HG03066 (cell line): ENCODE data around the gene MSMB.
"Not testable (repeated sequence)": the region's sequence is repeated elsewhere in the genome, so short reads cannot be mapped to it uniquely, and the experiment has no call there.

Experiments
- ATAC-seq: cut with Tn5 transposase; IDR thresholded peaks from one replicate; pipeline ENCODE4 v1.9.1; 2021; ENCODE audit warnings: low read depth; ENCODE audit not compliant: unreplicated experiment

Gene MSMB

DNA sequence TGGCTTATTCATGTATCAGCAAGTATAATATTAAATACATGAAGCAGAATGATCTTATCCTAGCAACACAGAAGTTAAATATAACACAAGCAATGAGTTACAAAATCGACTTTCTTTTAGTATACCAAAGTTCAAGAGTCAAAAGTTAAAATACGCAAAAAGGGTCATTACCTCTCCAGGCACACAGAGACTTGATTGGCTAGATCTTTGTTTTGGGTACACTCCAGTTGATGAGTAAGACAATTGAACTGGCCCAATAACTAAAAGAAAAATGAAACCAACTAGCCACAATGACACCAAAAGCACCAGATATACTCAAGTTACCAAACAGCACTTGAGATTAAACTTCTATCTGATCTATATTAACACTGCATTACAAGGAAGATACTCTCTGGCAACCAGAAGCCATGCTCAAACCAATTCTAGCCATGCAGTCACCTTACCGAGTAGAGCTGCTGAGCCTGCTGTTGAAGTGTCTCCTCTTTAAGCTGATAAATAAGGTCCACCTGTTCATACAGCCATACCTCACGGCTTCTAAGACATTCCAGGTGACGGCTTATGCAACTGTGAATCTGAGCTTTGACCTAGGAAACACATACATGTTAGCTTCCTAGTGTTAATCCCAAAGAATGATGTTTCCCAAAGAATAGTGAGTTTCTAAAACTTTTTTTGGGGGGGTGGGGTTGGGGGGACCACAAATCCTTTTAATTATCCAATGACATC, 31.2 kb downstream of the MSMB start:
- ATAC-seq, result no peak

DNA sequence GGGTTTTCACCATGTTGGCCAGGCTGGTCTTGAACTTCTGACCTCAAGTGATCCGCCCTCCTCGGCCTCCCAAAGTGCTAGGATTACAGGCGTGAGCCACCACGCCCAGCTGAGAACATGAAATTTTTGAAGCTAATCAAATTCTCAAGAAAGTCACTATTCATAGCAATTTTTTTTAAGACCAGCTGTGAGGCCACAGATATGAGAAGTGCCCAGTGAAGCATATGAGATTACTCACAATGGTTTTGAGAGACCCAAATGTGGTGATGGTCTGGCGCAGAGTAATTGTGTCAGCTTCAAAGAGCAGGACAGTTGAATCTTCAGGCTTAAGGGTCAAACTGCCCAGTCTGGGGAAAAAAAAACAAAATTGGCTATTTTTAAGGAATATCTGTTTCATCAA, 31.9 kb downstream of the MSMB start:
- ATAC-seq, result no peak

DNA sequence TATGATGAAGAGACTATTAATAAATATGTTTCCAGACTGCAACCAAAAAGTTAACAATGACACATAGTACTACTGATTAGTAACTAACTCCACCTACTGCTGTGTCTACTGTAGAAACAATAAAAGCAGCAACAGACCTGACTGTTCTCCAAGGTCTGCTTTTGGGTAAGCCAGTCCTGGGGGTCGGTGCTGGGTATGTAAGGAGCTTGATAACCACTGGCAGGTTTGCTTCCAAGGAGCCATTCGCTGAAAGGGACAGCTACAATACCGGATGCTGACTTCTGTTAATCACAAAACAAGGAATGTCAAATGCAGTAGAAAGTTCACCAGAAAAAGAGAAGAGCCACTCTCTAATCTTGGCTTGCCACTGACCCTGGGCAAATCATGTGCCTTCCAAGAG, 33.3 kb downstream of the MSMB start:
- no peak for ATAC-seq

DNA sequence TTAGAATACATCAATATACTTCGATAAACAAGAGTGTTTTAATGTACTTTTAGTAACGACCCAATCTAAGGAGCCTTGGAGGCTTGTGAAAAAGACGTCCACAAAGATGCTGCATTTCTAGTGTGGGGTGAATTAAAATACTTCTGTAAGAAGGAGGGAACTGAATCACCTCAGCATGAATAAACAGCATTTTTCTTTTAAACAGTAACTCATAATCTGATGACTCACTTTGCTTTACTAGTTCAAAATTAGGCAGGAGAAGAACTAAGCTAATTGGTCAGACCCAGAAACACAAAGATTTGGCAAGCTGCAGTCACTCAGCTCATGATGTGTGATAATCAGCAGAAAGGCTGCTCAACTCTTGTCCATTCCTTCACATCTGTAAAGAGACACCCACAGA, 39.9 kb downstream of the MSMB start:
- no peak for ATAC-seq

DNA sequence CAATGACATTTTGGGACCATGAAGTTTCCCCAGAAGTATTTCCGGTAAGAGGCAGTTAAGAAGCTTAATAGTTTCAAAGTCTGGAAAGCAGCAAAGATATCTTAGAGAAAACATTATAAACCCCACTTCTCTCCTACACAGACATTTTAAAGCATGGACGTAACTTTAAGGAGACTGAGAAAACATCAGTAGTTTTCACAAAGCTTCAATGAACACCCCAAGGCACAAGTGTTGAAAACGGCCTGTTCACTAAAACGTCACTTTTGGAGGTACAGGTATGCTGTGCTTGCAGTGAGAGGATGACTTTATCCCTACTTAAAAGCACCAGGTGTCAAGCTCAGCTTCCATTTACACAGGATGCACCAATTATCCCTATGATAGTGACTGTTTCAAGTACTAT, 40.7 kb downstream of the MSMB start:
- ATAC-seq, result no peak

DNA sequence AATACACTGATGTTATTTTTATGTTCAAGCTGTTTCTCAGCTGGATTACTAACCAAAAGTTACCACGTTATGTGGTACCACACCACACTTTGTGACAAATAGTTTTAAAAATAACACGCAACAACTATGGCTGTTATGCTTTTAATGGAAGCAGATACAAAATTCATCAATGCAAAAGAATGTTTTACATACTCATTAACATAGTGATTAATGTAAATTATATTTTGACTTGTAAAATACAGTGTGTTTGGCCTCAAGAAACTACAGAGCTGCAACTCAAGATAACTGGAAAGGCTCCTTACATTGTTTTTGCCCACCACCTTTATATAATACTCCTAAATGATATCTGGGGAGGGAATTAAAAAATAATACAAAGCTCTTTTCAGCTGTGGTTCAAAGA, 41.1 kb downstream of the MSMB start:
- ATAC-seq, result no peak

DNA sequence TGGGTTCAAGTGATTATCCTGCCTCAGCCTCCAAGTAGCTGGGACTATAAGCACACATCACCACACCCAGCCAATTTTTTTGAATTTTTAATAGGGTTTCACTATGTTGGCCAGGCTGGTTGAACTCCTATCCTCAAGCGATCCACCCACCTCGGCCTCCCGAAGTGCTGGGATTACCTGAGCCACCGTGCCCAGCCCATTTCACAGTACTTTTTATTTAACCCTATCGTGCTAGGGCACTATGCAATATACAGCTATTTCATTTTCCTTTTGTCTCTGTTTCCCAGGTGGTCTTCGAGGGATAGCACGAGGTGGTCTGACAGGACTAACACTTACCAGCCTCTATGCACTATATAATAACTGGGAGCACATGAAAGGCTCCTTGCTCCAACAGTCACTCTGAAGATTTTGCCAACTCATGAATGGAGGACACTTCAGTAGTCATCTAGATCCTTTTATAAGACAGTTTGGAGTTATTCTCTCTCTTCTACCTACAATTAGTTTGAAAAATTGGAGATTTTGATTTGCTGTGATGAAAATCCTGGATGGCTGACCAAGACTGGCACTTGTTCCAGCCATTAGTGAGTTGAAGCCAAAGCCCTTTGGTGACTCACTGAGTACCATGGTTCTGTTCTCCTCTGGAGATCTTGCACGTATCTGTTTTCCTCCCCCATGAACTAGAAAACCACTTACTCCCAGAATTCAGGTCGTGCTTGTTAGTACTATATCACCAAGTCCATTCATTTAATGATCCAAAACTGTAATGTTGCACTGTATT, 43.0 kb downstream of the MSMB start:
- no peak for ATAC-seq

DNA sequence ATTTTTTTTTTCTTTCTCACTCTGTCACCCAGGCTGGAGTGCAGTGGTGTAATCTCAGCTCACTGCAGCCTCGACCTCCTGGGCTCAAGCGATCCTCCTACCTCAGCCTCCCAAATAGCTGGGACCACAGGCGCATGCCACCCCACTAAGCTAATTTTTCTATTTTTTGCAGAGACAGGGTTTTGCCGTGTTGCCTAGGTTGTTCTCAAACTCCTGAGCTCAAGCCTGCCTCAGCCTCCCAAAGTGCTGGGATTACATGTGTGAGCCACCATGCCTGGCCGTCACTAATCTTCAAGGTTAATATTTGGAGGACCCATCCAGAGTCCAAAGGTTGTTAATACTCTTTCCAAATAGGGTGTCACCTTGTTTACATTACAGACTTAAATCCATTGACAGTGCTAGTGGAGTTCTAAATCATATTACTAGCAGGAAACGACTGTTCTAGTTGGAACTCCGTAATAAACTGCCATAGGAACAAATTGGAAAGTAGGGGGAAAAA, 43.8 kb downstream of the MSMB start:
- ATAC-seq, result not testable (repeated sequence)

DNA sequence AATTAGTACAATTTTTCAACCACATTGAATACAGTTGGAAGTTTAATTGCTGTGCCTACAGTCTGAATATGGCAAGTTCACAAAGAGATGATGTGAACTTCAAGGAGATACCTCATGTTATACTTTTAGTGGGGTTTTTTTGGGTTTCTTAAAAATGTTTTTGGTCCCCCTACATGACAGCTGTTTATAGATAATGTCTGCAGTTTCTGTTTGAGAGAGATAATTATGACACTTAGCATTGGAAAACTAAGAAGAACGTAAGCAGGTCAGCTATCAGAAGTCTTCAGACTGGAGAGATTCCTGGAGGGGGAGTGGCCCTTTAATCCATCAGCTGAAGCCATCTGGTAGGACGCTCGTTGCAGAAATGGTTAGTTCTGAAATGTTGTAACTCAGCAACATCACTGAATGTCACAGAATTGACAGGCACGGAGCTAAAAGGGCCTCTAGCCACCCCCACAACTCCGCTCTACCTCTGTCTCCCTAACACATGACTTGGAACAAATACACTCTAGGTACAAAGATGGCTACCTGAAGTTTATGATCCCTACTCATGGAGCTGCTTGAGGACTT, 44.8 kb downstream of the MSMB start:
- ATAC-seq, result no peak

DNA sequence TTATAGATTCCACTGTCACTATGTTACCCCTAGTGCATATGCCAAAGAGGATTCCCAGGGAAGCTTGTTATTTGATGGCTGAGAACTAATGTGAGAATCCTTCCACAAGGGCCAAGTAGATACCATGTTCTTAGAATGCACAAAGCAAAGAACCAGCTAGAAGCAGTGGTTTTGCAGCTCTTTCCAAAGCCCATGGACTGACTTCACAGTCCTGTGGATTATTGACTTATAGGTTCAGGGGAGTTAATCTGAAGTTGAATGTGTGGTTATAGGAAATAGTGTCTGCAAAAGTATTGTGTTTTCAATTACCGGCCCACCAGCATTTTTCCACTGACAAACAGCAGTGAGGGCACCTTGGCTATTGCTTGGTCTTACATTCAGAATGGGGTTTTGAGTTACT, 45.5 kb downstream of the MSMB start:
- ATAC-seq, result no peak

DNA sequence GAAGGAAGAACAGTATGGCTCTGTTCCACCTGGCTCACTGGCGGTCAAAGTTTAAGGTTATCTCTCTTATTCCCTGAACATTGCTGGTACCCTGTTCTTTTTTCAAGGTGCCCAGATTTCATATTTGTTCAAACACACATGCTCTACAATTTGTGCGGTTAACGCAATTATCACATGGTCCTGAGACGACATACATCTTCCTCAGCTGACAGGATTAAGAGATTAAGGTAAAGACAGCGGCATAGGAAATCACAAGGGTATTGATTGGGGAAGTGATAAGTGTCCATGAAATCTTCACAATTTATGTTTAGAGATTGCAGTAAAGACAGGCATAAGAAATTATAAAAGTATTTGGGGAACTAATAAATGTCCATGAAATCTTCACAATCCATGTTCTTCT, 46.1 kb downstream of the MSMB start:
- ATAC-seq, result not testable (repeated sequence)

DNA sequence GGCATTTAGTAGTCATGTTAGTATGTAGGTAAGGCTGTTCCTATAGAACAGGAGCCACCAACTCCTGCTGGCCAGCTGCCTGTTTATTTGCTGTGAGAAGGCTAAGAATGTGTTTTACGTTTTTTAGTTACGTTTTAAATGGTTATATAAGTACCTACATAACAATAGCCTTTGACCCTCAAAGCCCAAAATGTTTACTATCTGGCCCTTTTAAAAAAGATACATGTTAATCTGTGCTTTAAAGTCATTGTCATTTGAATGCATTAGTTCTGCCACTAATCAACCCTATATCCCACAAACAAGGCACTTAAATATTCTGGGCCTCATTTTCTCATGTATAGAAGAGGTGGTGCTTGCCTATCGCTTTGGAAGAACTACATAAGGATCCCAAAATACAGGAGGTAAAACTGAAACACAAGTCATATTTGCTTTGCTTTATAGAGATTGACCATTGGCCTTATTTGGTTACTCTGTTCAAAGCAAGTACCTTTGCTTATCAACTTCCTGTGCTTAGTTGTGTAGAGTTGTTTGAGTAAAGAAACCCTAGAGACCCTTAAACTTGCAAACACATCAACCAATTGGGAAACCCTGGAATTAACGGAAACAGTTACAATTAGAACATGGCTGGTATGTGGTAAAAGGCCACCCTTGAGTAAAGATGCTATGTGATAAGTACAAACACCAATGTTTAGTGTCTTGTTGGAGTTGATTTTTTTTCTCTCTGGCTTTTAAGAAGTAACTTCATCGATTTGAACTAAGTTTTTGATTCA, 47.9 kb downstream of the MSMB start:
- no peak for ATAC-seq

DNA sequence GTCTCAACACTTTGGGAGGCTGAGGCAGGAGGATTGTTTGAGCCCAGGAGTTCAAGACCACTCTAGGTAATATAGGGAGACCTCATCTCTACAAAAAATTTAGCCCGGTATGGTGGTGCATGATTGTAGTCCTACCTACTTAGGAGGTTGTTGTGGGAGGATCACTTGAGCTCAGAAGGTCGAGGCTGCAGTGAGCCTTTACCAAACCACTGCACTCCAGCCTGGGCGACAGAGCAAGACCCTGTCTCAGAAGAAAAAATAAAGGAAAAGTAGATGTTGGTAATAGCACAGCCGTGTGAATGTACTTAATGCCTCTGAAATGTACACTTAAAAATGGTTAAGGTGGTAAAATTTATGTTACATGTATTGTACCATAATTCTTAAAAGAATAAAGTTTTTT, 48.5 kb downstream of the MSMB start:
- ATAC-seq, result no peak

DNA sequence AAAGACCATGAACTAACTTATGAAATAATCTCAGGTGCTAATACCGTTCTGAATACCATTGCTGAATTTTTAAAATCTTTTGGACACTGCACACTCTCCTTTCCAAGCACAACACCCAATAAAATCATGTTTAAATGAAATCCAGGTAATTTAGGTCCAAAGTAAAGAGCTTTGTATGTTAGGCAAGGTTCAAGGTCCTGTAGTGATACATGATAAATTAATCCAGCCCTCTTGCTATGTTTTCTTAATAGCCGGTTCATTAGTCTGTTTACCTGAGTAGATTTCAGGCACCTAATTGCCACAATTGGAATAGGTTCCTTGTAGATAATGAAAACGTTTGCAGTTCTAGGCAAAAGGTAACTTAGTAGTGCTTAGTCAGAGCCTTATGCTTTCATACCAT, 60.5 kb downstream of the MSMB start:
- ATAC-seq, result not testable (repeated sequence)

DNA sequence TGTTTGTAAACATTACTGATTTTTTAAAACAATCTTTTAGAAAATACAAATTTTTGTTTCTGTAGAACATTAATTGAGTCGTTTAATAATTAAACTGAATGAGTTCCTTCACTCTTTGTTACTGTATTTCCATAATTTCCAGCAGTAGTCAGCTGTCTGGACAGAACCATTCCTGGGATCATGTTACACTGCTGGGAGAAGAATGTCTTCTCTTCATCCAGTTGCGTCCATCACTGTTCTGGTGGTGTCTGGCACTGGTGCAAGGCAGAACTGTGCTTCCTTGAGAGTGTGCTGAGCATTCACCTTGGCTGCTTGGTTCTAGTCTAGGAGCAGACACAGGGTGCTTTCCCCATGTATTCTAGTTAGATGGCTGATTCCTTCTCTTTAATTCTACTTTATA, 61.6 kb downstream of the MSMB start:
- ATAC-seq, result not testable (repeated sequence)

DNA sequence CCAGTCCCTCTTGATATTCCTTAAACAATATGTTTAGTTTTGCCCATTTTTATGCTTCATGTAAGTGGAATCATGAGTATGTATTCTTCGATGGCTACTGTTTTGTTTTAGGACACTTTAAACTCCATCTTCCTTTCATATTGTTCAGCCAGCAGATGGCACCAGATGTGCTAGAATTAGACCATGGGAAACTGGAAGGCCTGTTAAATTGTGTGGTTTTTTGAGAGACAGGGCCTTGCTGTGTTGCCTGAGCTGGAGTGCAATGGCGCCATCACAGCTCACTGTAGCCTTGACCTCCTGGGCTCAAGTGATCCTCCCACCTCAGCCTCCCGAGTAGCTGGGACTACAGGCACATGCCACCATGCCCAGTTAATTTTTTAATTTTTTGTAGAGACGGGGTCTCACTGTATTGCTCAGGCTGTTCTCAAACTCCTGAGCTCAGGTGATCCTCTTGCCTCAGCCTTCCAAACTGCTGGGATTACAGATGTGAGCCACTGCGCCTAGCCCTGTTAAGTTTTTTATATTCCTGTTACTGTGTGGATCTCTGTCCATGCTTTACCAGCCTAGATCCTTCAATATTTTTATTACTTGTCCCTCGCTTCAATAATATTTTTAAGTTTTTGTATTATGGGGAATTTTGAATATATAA, 62.4 kb downstream of the MSMB start:
- not testable (repeated sequence) for ATAC-seq
